Endothelial cell of umbilical vein (primary cell): ENCODE results near the gene GHRH. TPM values are rescaled to one million over a fixed set of nuclear protein-coding genes. Genes with fewer than 3 reads are reported as not detected.

ENCODE experiments used
- BruUV-seq: library from RNA; stranded (reverse); fragments of 400-500 nt; replicated peaks from 2 replicates; lab custom pipeline; 2021; lab: Mats Ljungman, UMichigan
- CTCF ChIA-PET: fragments of 300-600, 350-600 bp; sonication (Branson Sonifier 250); formaldehyde crosslinking; loops from one replicate; lab custom pipeline; 2021; ENCODE audit warnings: antibody characterized with exemption, inconsistent platforms; lab: Charles Lee
- POLR2A ChIA-PET: fragments of 300-600, 350-600 bp; sonication (Branson Sonifier 250); formaldehyde crosslinking; loops from one replicate; lab custom pipeline; 2021; ENCODE audit warnings: antibody characterized with exemption, inconsistent platforms; lab: Charles Lee
- DNase-seq: peaks from one replicate; pipeline ENCODE4 v3.0.0-alpha.2; 2011; ENCODE audit warnings: low read depth, low spot score
- FAIRE-seq: peaks from 2 replicates; lab custom pipeline; 2011; peaks lifted over from hg19 to GRCh38; lab: Jason Lieb, UNC
- H2AFZ ChIP-seq: 2 replicates; pipeline ENCODE4 v1.6.0; 2012; ENCODE audit warnings: low read depth, low read length, control low read depth, inconsistent platforms
- H3K27ac ChIP-seq: 2 replicates; pipeline ENCODE4 v1.5.1; 2011; ENCODE audit warnings: low read depth, mild to moderate bottlenecking, control low read depth, low read length, moderate library complexity; ENCODE audit not compliant: insufficient read depth
- H3K27me3 ChIP-seq, 2 experiments: 2 replicates each; pipeline versions ENCODE4 v1.6.0 to v1.6.1; 2011; ENCODE audit warnings: low read length in 2 of 2, mixed read lengths in 1 of 2; ENCODE audit not compliant: control insufficient read depth in 2 of 2, insufficient read depth in 2 of 2
- H3K36me3 ChIP-seq, 2 experiments: 2 replicates in 1 of 2; 3 replicates in 1 of 2; pipeline ENCODE4 v1.5.1; 2011; ENCODE audit warnings: low read length in 2 of 2, mild to moderate bottlenecking in 1 of 2, moderate library complexity in 1 of 2; ENCODE audit not compliant: control insufficient read depth in 2 of 2, insufficient read depth in 2 of 2; ENCODE audit errors: extremely low read depth in 1 of 2
- H3K4me1 ChIP-seq: 3 replicates; pipeline ENCODE4 v1.5.1; 2011; ENCODE audit warnings: mild to moderate bottlenecking, low read length; ENCODE audit not compliant: control insufficient read depth, insufficient read depth; ENCODE audit errors: extremely low read depth
- H3K4me2 ChIP-seq: 2 replicates; pipeline ENCODE4 v1.6.1; 2011; ENCODE audit warnings: low read length, control low read depth, mixed read lengths; ENCODE audit not compliant: insufficient read depth
- H3K4me3 ChIP-seq, 3 experiments: fragments of 200-600 bp in 1 of 3; sonication (generic), shearing (Covaris generic) in 1 of 3; replicated peaks in 1 of 3; 2 replicates each; pipeline ENCODE4 v1.5.1; 2011 to 2016; ENCODE audit warnings: control low read depth in 3 of 3, low read length in 3 of 3, mild to moderate bottlenecking in 2 of 3, inconsistent platforms in 1 of 3, low read depth in 1 of 3, moderate library complexity in 1 of 3; ENCODE audit not compliant: insufficient read depth in 1 of 3
- H3K79me2 ChIP-seq: 2 replicates; pipeline ENCODE4 v1.6.0; 2012; ENCODE audit warnings: low read length, inconsistent platforms; ENCODE audit not compliant: control insufficient read depth, insufficient read depth
- H3K9ac ChIP-seq: replicated peaks from 2 replicates; pipeline ENCODE3; 2011; ENCODE audit warnings: low read length, control low read depth; ENCODE audit not compliant: insufficient read depth; ENCODE audit errors: extremely low read depth
- H3K9me1 ChIP-seq: replicated peaks from 3 replicates; pipeline ENCODE4 v1.6.0; 2011; ENCODE audit warnings: mild to moderate bottlenecking, low read length; ENCODE audit not compliant: control insufficient read depth, insufficient read depth; ENCODE audit errors: extremely low read depth
- H3K9me3 ChIP-seq: replicated peaks from 2 replicates; pipeline ENCODE4 v1.5.1; 2012; ENCODE audit warnings: low read length, inconsistent platforms; ENCODE audit not compliant: control insufficient read depth, insufficient read depth
- H4K20me1 ChIP-seq: replicated peaks from 2 replicates; pipeline ENCODE3; 2011; ENCODE audit warnings: mild to moderate bottlenecking, low read length; ENCODE audit not compliant: control insufficient read depth, insufficient read depth; ENCODE audit errors: extremely low read depth
- EZH2 ChIP-seq: IDR thresholded peaks from 2 replicates; pipeline ENCODE4 v1.6.1; 2012; ENCODE audit warnings: borderline replicate concordance, low read depth, mild to moderate bottlenecking, moderate library complexity, low read length, inconsistent platforms; ENCODE audit not compliant: severe bottlenecking
- FOS ChIP-seq: IDR thresholded peaks from 2 replicates; pipeline ENCODE4 v1.6.1; 2011; ENCODE audit warnings: mild to moderate bottlenecking, low read length, moderate library complexity, borderline replicate concordance; ENCODE audit not compliant: insufficient read depth
- GATA2 ChIP-seq: IDR thresholded peaks from 2 replicates; pipeline ENCODE4 v1.7.0; 2011; ENCODE audit warnings: low read depth, mild to moderate bottlenecking, moderate library complexity, mixed read lengths, low read length; ENCODE audit not compliant: insufficient read length, insufficient read depth
- JUN ChIP-seq: IDR thresholded peaks from 2 replicates; pipeline ENCODE4 v1.6.1; 2011; ENCODE audit warnings: borderline replicate concordance, low read depth; ENCODE audit not compliant: insufficient read length, insufficient read depth
- MYC ChIP-seq: IDR thresholded peaks from one replicate; pipeline ENCODE4 v1.6.1; 2011; ENCODE audit warnings: mild to moderate bottlenecking, low read depth, low read length
- POLR2A ChIP-seq: IDR thresholded peaks from 2 replicates; pipeline ENCODE4 v1.6.1; 2012; ENCODE audit warnings: low read depth, mild to moderate bottlenecking, control low read depth, low read length
- POLR2AphosphoS5 ChIP-seq: IDR thresholded peaks from 2 replicates; pipeline ENCODE4 v1.6.1; 2012; ENCODE audit warnings: low read depth, mild to moderate bottlenecking, control low read depth, low read length, moderate library complexity; ENCODE audit not compliant: insufficient read depth
- dilution Hi-C: fragments of 300-500 bp; cut with MboI; formaldehyde crosslinking; loops from one replicate; pipeline ENCODE4 v1.15.0; 2019; ENCODE audit warnings: low sequenced_read_pairs; ENCODE audit not compliant: extremely low pct_ligation_motif_present
- intact Hi-C: fragments of 100-400 bp; cut with micrococcal nuclease; formaldehyde crosslinking; loops from one replicate; pipeline ENCODE4 v1.10.0; 2022
- polyA plus RNA-seq, 4 experiments: library from polyadenylated mRNA; depleted of rRNA in 3 of 4; stranded (reverse) in 3 of 4; unstranded in 1 of 4; fragments of >200 nt; gene quantifications; 2 replicates each; pipeline versions ENCODE4 v1.2.1 to v1.2.3, GENCODE V29; 2011 to 2012; ENCODE audit warnings: missing spikeins in 1 of 4
- total RNA-seq: library from RNA; stranded (reverse); gene quantifications from 2 replicates; pipeline ENCODE4 v1.2.3, GENCODE V29; 2021
- TF ChIP-seq, protein P1 (sequence below), 2 donors: IDR thresholded peaks; 1 replicate in 1 of 2; 2 replicates in 1 of 2; pipeline ENCODE4 v1.5.1; 2011; ENCODE audit warnings: low read length in 2 of 2, mild to moderate bottlenecking in 2 of 2, moderate library complexity in 2 of 2, control low read depth in 1 of 2, inconsistent platforms in 1 of 2, low read depth in 1 of 2; ENCODE audit not compliant: insufficient read depth in 1 of 2; ENCODE audit errors: extremely low read depth in 1 of 2
- TF ChIP-seq, protein P2 (sequence below): IDR thresholded peaks from 2 replicates; pipeline ENCODE4 v1.6.1; 2011; ENCODE audit not compliant: insufficient read depth, insufficient read length

Gene GHRH
- total and polyA plus RNA-seq, 2 donors (not counting 3 experiments of a cell fraction or from before 2014, with no cell fraction given) = not detected

DNA sequence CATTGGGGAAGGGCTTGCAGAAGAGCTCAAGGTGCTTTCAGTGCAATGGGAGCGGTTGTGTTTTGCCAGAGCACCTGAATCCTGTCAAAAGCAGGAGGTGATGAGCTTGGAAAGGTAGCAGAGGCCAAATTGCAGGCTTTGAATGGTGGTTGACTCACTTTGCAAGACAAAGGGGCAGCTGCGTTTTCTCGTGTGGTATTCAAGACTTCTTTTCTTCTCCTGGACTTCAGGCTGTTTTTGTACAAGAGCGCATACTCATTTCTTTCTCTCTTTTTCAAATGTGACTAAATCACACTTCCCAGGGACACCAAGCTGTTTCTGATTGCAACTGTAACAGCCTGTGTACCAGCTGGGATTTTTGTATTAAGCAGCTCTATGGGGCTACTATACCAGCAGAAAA is 32.3 kb downstream of the GHRH start:
- dilution Hi-C loops = no loop called here
- Histone ChIP-seq H3K4me2 (no peak overlapping the region), H3K4me3 (no peak overlapping the region), H3K4me1 (no peaks in the 10 kb centered on the region), H3K9me1 (no peaks in the 10 kb centered on the region), H3K27me3 (no peaks in the 10 kb centered on the region), H3K79me2 (no peaks in the 10 kb centered on the region), H3K9ac (no peak overlapping the region), H3K9me3 (no peaks in the 10 kb centered on the region), H4K20me1 (no peaks in the 10 kb centered on the region), H3K36me3 (peaks cover 42 to 54% of the 10 kb centered on the region in 2 experiments), H2AFZ (no peak overlapping the region), H3K27ac (no peak overlapping the region)
- no TSS peak for BruUV-seq
- DNase-seq (no peak), FAIRE-seq (no peak)
- ChIA-PET POLR2A (no interaction called here), CTCF (interaction anchor here (0.7 to 2.1 kb wide), 3 partner anchors 34 to 42 kb away, joined by 3 to 7 read pairs (median 6); no protein-coding TSS in a partner anchor)
- TF ChIP-seq POLR2A (no peak), POLR2AphosphoS5 (no peak), MYC (no peak), GATA2 (no peak), EZH2 (no peak), JUN (no peak), FOS (no peak)
- TF ChIP-seq, protein P1, sequence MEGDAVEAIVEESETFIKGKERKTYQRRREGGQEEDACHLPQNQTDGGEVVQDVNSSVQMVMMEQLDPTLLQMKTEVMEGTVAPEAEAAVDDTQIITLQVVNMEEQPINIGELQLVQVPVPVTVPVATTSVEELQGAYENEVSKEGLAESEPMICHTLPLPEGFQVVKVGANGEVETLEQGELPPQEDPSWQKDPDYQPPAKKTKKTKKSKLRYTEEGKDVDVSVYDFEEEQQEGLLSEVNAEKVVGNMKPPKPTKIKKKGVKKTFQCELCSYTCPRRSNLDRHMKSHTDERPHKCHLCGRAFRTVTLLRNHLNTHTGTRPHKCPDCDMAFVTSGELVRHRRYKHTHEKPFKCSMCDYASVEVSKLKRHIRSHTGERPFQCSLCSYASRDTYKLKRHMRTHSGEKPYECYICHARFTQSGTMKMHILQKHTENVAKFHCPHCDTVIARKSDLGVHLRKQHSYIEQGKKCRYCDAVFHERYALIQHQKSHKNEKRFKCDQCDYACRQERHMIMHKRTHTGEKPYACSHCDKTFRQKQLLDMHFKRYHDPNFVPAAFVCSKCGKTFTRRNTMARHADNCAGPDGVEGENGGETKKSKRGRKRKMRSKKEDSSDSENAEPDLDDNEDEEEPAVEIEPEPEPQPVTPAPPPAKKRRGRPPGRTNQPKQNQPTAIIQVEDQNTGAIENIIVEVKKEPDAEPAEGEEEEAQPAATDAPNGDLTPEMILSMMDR (IDR thresholded peaks at IDR 0.05; ENCODE audit: extremely low read depth in 1 of 2, insufficient read depth in 1 of 2, low read depth in 1 of 2, low read length in 2 of 2) = no peak
- TF ChIP-seq, protein P2, sequence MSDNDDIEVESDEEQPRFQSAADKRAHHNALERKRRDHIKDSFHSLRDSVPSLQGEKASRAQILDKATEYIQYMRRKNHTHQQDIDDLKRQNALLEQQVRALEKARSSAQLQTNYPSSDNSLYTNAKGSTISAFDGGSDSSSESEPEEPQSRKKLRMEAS = no peak
- intact Hi-C loops = no loop called here
